GM19239 (cell line): Measurements from ENCODE around the gene PLA2G4B.
A peak's percentile ranks its signal among the peaks of the same experiment; 100 is the strongest.

ENCODE experiments used
- DNase-seq: peaks from one replicate; pipeline ENCODE4 v3.0.0; 2011; ENCODE audit warnings: low spot score; ENCODE audit not compliant: insufficient read length
- FAIRE-seq: peaks from 2 replicates; lab custom pipeline; 2011; peaks lifted over from hg19 to GRCh38; lab: Jason Lieb, UNC

PLA2G4B gene

GRCh38 chr15:41806291-41807181, 32.1 kb upstream of the PLA2G4B start:
- FAIRE-seq (no peak), DNase-seq (no peak)

- no peak for FAIRE-seq
- DNase-seq, result no peak
Observed at GRCh38 chr15:41809121-41809520, 29.5 kb upstream of the PLA2G4B start.

GRCh38 chr15:41809526-41810220, 29.0 kb upstream of the PLA2G4B start:
- FAIRE-seq, result no peak

GRCh38 chr15:41810651-41811431, 27.8 kb upstream of the PLA2G4B start:
- FAIRE-seq (no peak), DNase-seq (no peak)

More at GRCh38 chr15:41809526-41810220, 29.0 kb upstream of the PLA2G4B start:
- DNase-seq, result no peak

GRCh38 chr15:41811432-41812195, 27.0 kb upstream of the PLA2G4B start:
- DNase-seq, result peak; percentile 71
- FAIRE-seq, result peak; percentile 93

- DNase-seq (no peak), FAIRE-seq (no peak)
Observed at GRCh38 chr15:41812820-41813375, 25.7 kb upstream of the PLA2G4B start.

- DNase-seq, result no peak
- no peak for FAIRE-seq
Observed at GRCh38 chr15:41813426-41813825, 25.2 kb upstream of the PLA2G4B start.

- FAIRE-seq (no peak), DNase-seq (no peak)
Observed at GRCh38 chr15:41814534-41814933, 24.1 kb upstream of the PLA2G4B start.

GRCh38 chr15:41816788-41817187, 21.9 kb upstream of the PLA2G4B start:
- no peak for FAIRE-seq

GRCh38 chr15:41817327-41817726, 21.3 kb upstream of the PLA2G4B start:
- no peak for FAIRE-seq

More at GRCh38 chr15:41816788-41817187, 21.9 kb upstream of the PLA2G4B start:
- no peak for DNase-seq

GRCh38 chr15:41817781-41818180, 20.9 kb upstream of the PLA2G4B start:
- DNase-seq (no peak), FAIRE-seq (no peak)

More at GRCh38 chr15:41817327-41817726, 21.3 kb upstream of the PLA2G4B start:
- DNase-seq, result no peak

- no peak for FAIRE-seq
- DNase-seq, result no peak
Observed at GRCh38 chr15:41819455-41820050, 19.1 kb upstream of the PLA2G4B start.

- DNase-seq (no peak), FAIRE-seq (no peak)
Observed at GRCh38 chr15:41820791-41821423, 17.7 kb upstream of the PLA2G4B start.

- FAIRE-seq (no peak), DNase-seq (no peak)
Observed at GRCh38 chr15:41821831-41822230, 16.8 kb upstream of the PLA2G4B start.

GRCh38 chr15:41822471-41822870, 16.2 kb upstream of the PLA2G4B start:
- DNase-seq (no peak), FAIRE-seq (no peak)

- no peak for DNase-seq
Observed at GRCh38 chr15:41822957-41823356, 15.7 kb upstream of the PLA2G4B start.

GRCh38 chr15:41823502-41823901, 15.1 kb upstream of the PLA2G4B start:
- FAIRE-seq (no peak), DNase-seq (no peak)

More at GRCh38 chr15:41822957-41823356, 15.7 kb upstream of the PLA2G4B start:
- no peak for FAIRE-seq

- DNase-seq, result no peak
- FAIRE-seq, result no peak
Observed at GRCh38 chr15:41824062-41824745, 14.4 kb upstream of the PLA2G4B start.
